GM23338 (cell line): ENCODE data around the gene ITGA8. TPM values are rescaled to one million over a fixed set of nuclear protein-coding genes. Genes with fewer than 3 reads are reported as not detected.

Experiments used
- ATAC-seq: fragments of 200-7000 bp; cut with Tn5 transposase; 3 replicates; pipeline ENCODE4 v1.9.1; 2020
- DNase-seq: peaks from one replicate; pipeline ENCODE4 v3.0.0-alpha.2; 2015; ENCODE audit warnings: low spot score
- H2AFZ ChIP-seq: fragments of 200-600 bp; sonication (generic); 2 replicates; pipeline ENCODE4 v1.8.0; 2016; ENCODE audit warnings: antibody characterized with exemption, mild to moderate bottlenecking, moderate library complexity
- H3F3A ChIP-seq: fragments of 200-600 bp; sonication (generic); replicated peaks from 2 replicates; pipeline ENCODE4 v1.8.0; 2017; ENCODE audit warnings: antibody characterized with exemption, mixed run types, low read depth
- H3K27ac ChIP-seq: fragments of 200-600 bp; sonication (generic); 2 replicates; pipeline ENCODE4 v1.6.1; 2016; ENCODE audit warnings: low read depth
- H3K27me3 ChIP-seq: fragments of 200-600 bp; sonication (generic); 2 replicates; pipeline ENCODE4 v1.8.0; 2016; ENCODE audit warnings: mild to moderate bottlenecking, mixed run types, moderate library complexity; ENCODE audit not compliant: insufficient read depth
- H3K36me3 ChIP-seq: fragments of 200-600 bp; sonication (generic); 2 replicates; pipeline ENCODE4 v1.8.0; 2016; ENCODE audit warnings: mild to moderate bottlenecking; ENCODE audit not compliant: insufficient read depth
- H3K4me1 ChIP-seq: fragments of 200-600 bp; sonication (generic); 2 replicates; pipeline ENCODE4 v1.8.0; 2016; ENCODE audit warnings: mild to moderate bottlenecking, moderate library complexity; ENCODE audit not compliant: insufficient read depth
- H3K4me2 ChIP-seq: fragments of 200-600 bp; sonication (generic); 2 replicates; pipeline ENCODE4 v1.7.1; 2017; ENCODE audit warnings: mixed run types
- H3K4me3 ChIP-seq: fragments of 200-600 bp; sonication (generic); 2 replicates; pipeline ENCODE4 v1.6.1; 2016; ENCODE audit warnings: mixed run types
- H3K79me2 ChIP-seq: fragments of 200-600 bp; sonication (generic); replicated peaks from 2 replicates; pipeline ENCODE4 v1.8.0; 2017; ENCODE audit warnings: mild to moderate bottlenecking; ENCODE audit not compliant: insufficient read depth
- H3K9me2 ChIP-seq: fragments of 200-600 bp; sonication (generic); 2 replicates; pipeline ENCODE4 v1.8.0; 2017; ENCODE audit not compliant: insufficient read depth
- H4K20me1 ChIP-seq: fragments of 200-600 bp; sonication (generic); replicated peaks from 2 replicates; pipeline ENCODE4 v1.8.0; 2017; ENCODE audit warnings: mild to moderate bottlenecking; ENCODE audit not compliant: insufficient read depth
- H3K27ac Mint-ChIP-seq: 2 replicates; pipeline ENCODE4 v1.8.0; 2020; ENCODE audit warnings: inconsistent platforms, mild to moderate bottlenecking, moderate library complexity, mixed read lengths
- H3K27me3 Mint-ChIP-seq: 3 replicates; pipeline ENCODE4 v1.8.0; 2022; ENCODE audit warnings: low read depth, mild to moderate bottlenecking, moderate library complexity, mixed read lengths, inconsistent platforms; ENCODE audit not compliant: insufficient read depth, poor library complexity
- H3K36me3 Mint-ChIP-seq: 3 replicates; pipeline ENCODE4 v1.8.0; 2021; ENCODE audit warnings: low read depth, mild to moderate bottlenecking, inconsistent platforms, moderate library complexity, mixed read lengths
- H3K4me1 Mint-ChIP-seq: 3 replicates; pipeline ENCODE4 v1.8.0; 2020; ENCODE audit warnings: mild to moderate bottlenecking, inconsistent platforms, mixed read lengths
- H3K4me3 Mint-ChIP-seq: 3 replicates; pipeline ENCODE4 v1.8.0; 2021; ENCODE audit warnings: moderate library complexity, mild to moderate bottlenecking, inconsistent platforms, mixed read lengths
- H3K9me3 Mint-ChIP-seq: 3 replicates; pipeline ENCODE4 v1.8.0; 2020; ENCODE audit warnings: moderate library complexity, mild to moderate bottlenecking, inconsistent platforms, mixed read lengths
- CREB1 ChIP-seq: fragments of 250-450 bp; sonication (Bioruptor Pico); IDR thresholded peaks from 2 replicates; pipeline ENCODE4 v1.5.0; 2020; ENCODE audit warnings: low read depth, mild to moderate bottlenecking, moderate library complexity
- CTCF ChIP-seq, 2 experiments: fragments of 200-600 bp in 1 of 2; sonication (generic) in 1 of 2; conservative IDR thresholded peaks; 2 replicates each; pipeline versions ENCODE4 v1.5.1 to v1.6.1; 2016 to 2017; ENCODE audit warnings: antibody characterized with exemption in 2 of 2, low read depth in 2 of 2, mild to moderate bottlenecking in 2 of 2, moderate library complexity in 1 of 2
- ETS1 ChIP-seq: IDR thresholded peaks from 2 replicates; pipeline ENCODE4 v1.6.1; 2016; ENCODE audit warnings: antibody characterized with exemption
- EZH2 ChIP-seq: fragments of 200-600 bp; sonication (generic); IDR thresholded peaks from one replicate; pipeline ENCODE4 v1.8.0; 2017; ENCODE audit warnings: antibody characterized with exemption, mild to moderate bottlenecking, low read depth; ENCODE audit not compliant: unreplicated experiment
- EZH2phosphoT487 ChIP-seq: fragments of 200-600 bp; sonication (generic); IDR thresholded peaks from one replicate; pipeline ENCODE4 v1.8.1; 2018; ENCODE audit warnings: antibody characterized with exemption; ENCODE audit not compliant: unreplicated experiment
- JUNB ChIP-seq: IDR thresholded peaks from one replicate; pipeline ENCODE4 v1.6.1; 2016; ENCODE audit warnings: antibody characterized with exemption; ENCODE audit not compliant: unreplicated experiment
- NANOG ChIP-seq: IDR thresholded peaks from 2 replicates; pipeline ENCODE4 v1.6.1; 2016; ENCODE audit warnings: antibody characterized with exemption, borderline replicate concordance
- POLR2AphosphoS5 ChIP-seq: IDR thresholded peaks from 2 replicates; pipeline ENCODE4 v1.6.1; 2016; ENCODE audit warnings: antibody characterized with exemption, low read depth
- REST ChIP-seq: IDR thresholded peaks from one replicate; pipeline ENCODE4 v1.6.1; 2018; ENCODE audit warnings: antibody characterized with exemption; ENCODE audit not compliant: unreplicated experiment
- STAT1 ChIP-seq: IDR thresholded peaks from one replicate; pipeline ENCODE4 v1.6.1; 2016; ENCODE audit warnings: antibody characterized with exemption; ENCODE audit not compliant: unreplicated experiment
- ZNF114 ChIP-seq: fragments of 250-450 bp; sonication (Bioruptor Pico); IDR thresholded peaks from 2 replicates; pipeline ENCODE4 v1.5.0; 2020; ENCODE audit warnings: mild to moderate bottlenecking, moderate library complexity
- ZNF331 ChIP-seq: fragments of 250-450 bp; sonication (Bioruptor Pico); IDR thresholded peaks from 2 replicates; pipeline ENCODE4 v1.5.0; 2020; ENCODE audit warnings: low read depth, mild to moderate bottlenecking, moderate library complexity
- ZNF462 ChIP-seq: fragments of 250-450 bp; sonication (Bioruptor Pico); IDR thresholded peaks from 2 replicates; pipeline ENCODE4 v1.5.0; 2020; ENCODE audit warnings: mild to moderate bottlenecking, moderate library complexity
- polyA plus RNA-seq: library from polyadenylated mRNA; unstranded; fragments of >200 nt; fragmentation: Nextera tagmentation; extraction: Ambion mirVana; gene quantifications from 2 replicates; pipeline ENCODE4 v1.2.1, GENCODE V29; 2016
- total RNA-seq: library from RNA; depleted of rRNA; stranded (reverse); fragments of >200 nt; shearing (Covaris generic); gene quantifications from 2 replicates; pipeline ENCODE4 v1.2.3, GENCODE V29; 2014

The ITGA8 gene
- total and polyA plus RNA-seq, 2 experiments from 2014 or later, result not detected

- Histone ChIP-seq H3K4me1 (no peaks in the 10 kb centered on the region), H3K9me2 (no peaks in the 10 kb centered on the region), H3K4me3 (no peak overlapping the region), H4K20me1 (no peaks in the 10 kb centered on the region), H3K4me2 (no peak overlapping the region), H3K27ac (no peak overlapping the region), H3K36me3 (no peaks in the 10 kb centered on the region), H3F3A (no peaks in the 10 kb centered on the region), H2AFZ (no peak overlapping the region), H3K79me2 (no peaks in the 10 kb centered on the region), H3K27me3 (peaks cover 3% of the 10 kb centered on the region)
- peaks cover 5% of the 10 kb centered on the region for H3K27me3 Mint-ChIP-seq
- no peak for ATAC-seq
- no peak overlapping the region for H3K27ac Mint-ChIP-seq
- TF ChIP-seq ZNF462 (CRISPR knock-in tag), result no peak
- no peak for TF ChIP-seq NANOG
- no peak for TF ChIP-seq CREB1 (CRISPR knock-in tag)
- TF ChIP-seq REST, result no peak
- TF ChIP-seq STAT1, result no peak
- TF ChIP-seq ETS1, result no peak
- no peak for TF ChIP-seq JUNB
- TF ChIP-seq EZH2phosphoT487, result no peak
- TF ChIP-seq EZH2, result no peak
- TF ChIP-seq CTCF (conservative IDR thresholded peaks at IDR 0.05; ENCODE audit: low read depth in 2 of 2), result no peak
- TF ChIP-seq ZNF331 (CRISPR knock-in tag), result no peak
- no peak for TF ChIP-seq POLR2AphosphoS5
- no peak for TF ChIP-seq ZNF114 (CRISPR knock-in tag)
- H3K4me1 Mint-ChIP-seq, result peaks cover 4% of the 10 kb centered on the region; the same call in 2 of the 3 replicates
- no peak for DNase-seq
- H3K4me3 Mint-ChIP-seq, result no peak overlapping the region
- H3K36me3 Mint-ChIP-seq, result no peaks in the 10 kb centered on the region
- no peaks in the 10 kb centered on the region for H3K9me3 Mint-ChIP-seq
Observed at GRCh38 chr10:15726042-15726441, 6.3 kb upstream of the ITGA8 start.
